ENCODE results near the gene TUBB3.
"Not testable (repeated sequence)": the region's sequence is repeated elsewhere in the genome, so short reads cannot be mapped to it uniquely, and the experiment has no call there.

- not testable (repeated sequence) for TF ChIP-seq CTCF (IDR thresholded peaks at IDR 0.05); ZFX (IDR thresholded peaks at IDR 0.05; ENCODE audit: borderline replicate concordance)
Observed at GRCh38 chr16:89967436-89967835, 44.3 kb downstream of the TUBB3 start.

All from 22Rv1 (cell line).